GM12878 (cell line): ENCODE measurements around the gene KLHL36. TPM values are rescaled to one million over a fixed set of nuclear protein-coding genes. Genes with fewer than 3 reads are reported as not detected.
A peak's percentile ranks its signal among the peaks of the same experiment; 100 is the strongest.

ENCODE experiments used
- BHLHE40 ChIP-seq, 2 experiments: fragments of 450-650 bp in 1 of 2; IDR thresholded peaks; 2 replicates each; pipeline ENCODE4 v1.6.1; 2011 to 2017; ENCODE audit warnings: low read depth in 2 of 2, borderline replicate concordance in 1 of 2, improper control_type of control experiment in 1 of 2, low read length in 1 of 2, mild to moderate bottlenecking in 1 of 2
- CEBPB ChIP-seq, 2 experiments: fragments of 150-350 bp in 1 of 2; IDR thresholded peaks; 2 replicates each; pipeline ENCODE4 v1.6.1; 2012 to 2014; ENCODE audit warnings: low read depth in 2 of 2, low read length in 2 of 2, borderline replicate concordance in 1 of 2, inconsistent platforms in 1 of 2
- FOS ChIP-seq: IDR thresholded peaks from 3 replicates; pipeline ENCODE4 v1.6.1; 2011; ENCODE audit warnings: borderline replicate concordance; ENCODE audit not compliant: insufficient read length; ENCODE audit errors: extremely low read depth
- GATAD2B ChIP-seq: fragments of 450-650 bp; conservative IDR thresholded peaks from 2 replicates; pipeline ENCODE4 v1.6.1; 2017; ENCODE audit warnings: low read depth, mild to moderate bottlenecking, moderate library complexity
- IKZF1 ChIP-seq: fragments of 450-650 bp; conservative IDR thresholded peaks from 2 replicates; pipeline ENCODE4 v1.6.1; 2017; ENCODE audit warnings: antibody characterized with exemption, mild to moderate bottlenecking
- KLF5 ChIP-seq: fragments of 450-650 bp; IDR thresholded peaks from 2 replicates; pipeline ENCODE4 v1.6.1; 2014; ENCODE audit warnings: mild to moderate bottlenecking; ENCODE audit not compliant: partially characterized antibody
- MEF2A ChIP-seq: IDR thresholded peaks from 2 replicates; pipeline ENCODE4 v1.6.1; 2011; ENCODE audit warnings: low read depth, mild to moderate bottlenecking, low read length, moderate library complexity; ENCODE audit not compliant: insufficient read depth
- NFXL1 ChIP-seq: fragments of 450-650 bp; IDR thresholded peaks from 2 replicates; pipeline ENCODE4 v1.6.1; 2017; ENCODE audit warnings: antibody characterized with exemption, mild to moderate bottlenecking, borderline replicate concordance
- NR2C1 ChIP-seq: fragments of 450-650 bp; IDR thresholded peaks from 2 replicates; pipeline ENCODE4 v1.6.1; 2017; ENCODE audit warnings: antibody characterized with exemption, mild to moderate bottlenecking, moderate library complexity
- NR2F1 ChIP-seq: fragments of 450-650 bp; conservative IDR thresholded peaks from 2 replicates; pipeline ENCODE4 v1.6.1; 2017; ENCODE audit warnings: mild to moderate bottlenecking
- NRF1 ChIP-seq: conservative IDR thresholded peaks from 2 replicates; pipeline ENCODE4 v1.6.1; 2011; ENCODE audit warnings: mild to moderate bottlenecking, low read depth, low read length, improper control_type of control experiment
- PAX5 ChIP-seq: IDR thresholded peaks from 2 replicates; pipeline ENCODE4 v1.6.1; 2011; ENCODE audit warnings: low read depth, low read length, borderline replicate concordance
- POLR2AphosphoS5 ChIP-seq: IDR thresholded peaks from 2 replicates; pipeline ENCODE4 v1.6.1; 2011; ENCODE audit warnings: mild to moderate bottlenecking, low read length, inconsistent platforms
- POU2F2 ChIP-seq: IDR thresholded peaks from 3 replicates; pipeline ENCODE4 v1.6.1; 2011; ENCODE audit warnings: low read depth, mild to moderate bottlenecking, low read length, borderline replicate concordance
- RFX5 ChIP-seq: IDR thresholded peaks from 2 replicates; pipeline ENCODE4 v1.6.1; 2011; ENCODE audit warnings: low read depth, low read length, improper control_type of control experiment
- RUNX3 ChIP-seq: IDR thresholded peaks from 2 replicates; pipeline ENCODE4 v1.6.1; 2012; ENCODE audit warnings: low read length, inconsistent platforms
- SMC3 ChIP-seq: IDR thresholded peaks from 2 replicates; pipeline ENCODE4 v1.6.1; 2011; ENCODE audit warnings: low read length, improper control_type of control experiment, borderline replicate concordance
- ZNF24 ChIP-seq: fragments of 450-650 bp; IDR thresholded peaks from 2 replicates; pipeline ENCODE4 v1.6.1; 2017; ENCODE audit warnings: antibody characterized with exemption, mild to moderate bottlenecking
- polyA plus RNA-seq, 11 experiments: library from polyadenylated mRNA; depleted of rRNA in 4 of 11; unstranded in 6 of 11; stranded (reverse) in 5 of 11; fragments of >200 nt; fragmentation: Nextera tagmentation in 4 of 11; fragmentation: Illumina TruSeq in 1 of 11; extraction: Ambion mirVana in 4 of 11; extraction: Trizol in 1 of 11; gene quantifications; 1 replicate in 1 of 11; 2 replicates in 10 of 11; pipeline versions ENCODE4 v1.2.1 to v1.2.3, GENCODE V29; 2011 to 2016; ENCODE audit warnings: inconsistent platforms in 2 of 11, missing spikeins in 2 of 11, low read depth in 1 of 11
- total RNA-seq, 4 experiments: library from RNA; depleted of rRNA in 3 of 4; stranded (reverse); fragments of >200 nt in 3 of 4; fragmentation: Illumina TruSeq in 1 of 4; extraction: Trizol in 1 of 4; gene quantifications; 2 replicates each; pipeline versions ENCODE4 v1.2.1 to v1.2.3, GENCODE V29; 2013 to 2021
- TF ChIP-seq, protein P1 (sequence below): IDR thresholded peaks from 2 replicates; pipeline ENCODE4 v1.6.1; 2012; ENCODE audit warnings: mild to moderate bottlenecking, low read depth, low read length
- TF ChIP-seq, protein P2 (sequence below): fragments of 450-650 bp; conservative IDR thresholded peaks from 2 replicates; pipeline ENCODE4 v1.6.1; 2017; ENCODE audit warnings: mild to moderate bottlenecking, moderate library complexity
- TF ChIP-seq, protein P3 (sequence below): fragments of 450-650 bp; IDR thresholded peaks from 2 replicates; pipeline ENCODE4 v1.6.1; 2018; ENCODE audit warnings: mild to moderate bottlenecking, low read depth, moderate library complexity; ENCODE audit not compliant: partially characterized antibody

The KLHL36 gene
- total and polyA plus RNA-seq, 10 of the 15 experiments (the other 5 are each of a cell fraction or from before 2014, with no cell fraction given), result 2.6 to 45.3 (median 16.8) TPM

DNA sequence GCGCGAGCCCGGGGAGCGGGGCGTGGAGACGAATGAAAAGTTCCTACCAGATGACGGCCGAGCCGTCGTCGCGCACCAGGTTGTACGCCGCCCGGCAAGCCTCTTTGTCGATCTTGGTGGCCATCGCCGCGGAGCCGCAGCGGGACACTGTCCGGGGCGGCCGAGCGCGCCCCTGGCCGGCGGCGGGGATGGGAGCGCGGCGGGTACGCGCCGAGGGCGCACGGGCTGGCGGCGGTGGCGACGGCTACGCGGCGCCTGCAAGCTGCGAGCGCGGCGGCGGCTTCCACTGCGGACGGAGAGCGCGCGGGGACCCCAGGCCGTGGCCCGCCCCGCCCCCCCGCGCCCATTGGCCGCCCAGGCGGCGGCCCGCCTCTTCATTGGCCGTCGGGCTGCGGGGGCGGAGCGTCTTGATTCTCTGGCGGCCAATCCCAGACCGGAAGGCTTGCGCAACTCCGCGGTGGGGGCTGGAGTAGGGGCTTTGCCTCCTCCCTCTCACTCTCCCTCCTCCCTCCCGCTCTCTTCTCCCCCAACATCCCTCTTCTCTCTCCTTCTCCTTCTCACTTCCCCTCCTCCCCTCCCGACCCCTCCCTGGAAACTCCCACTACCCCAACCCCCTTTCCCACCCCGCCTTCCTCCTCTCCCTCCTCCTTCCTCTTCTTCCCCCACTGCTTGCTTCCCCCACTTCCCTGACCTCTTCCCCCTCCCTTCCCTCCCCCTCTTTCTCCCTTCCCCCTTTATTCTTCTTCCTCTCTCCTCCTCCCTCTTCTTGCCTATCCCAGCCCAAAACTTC, 30.3 kb upstream of the KLHL36 start, which contains the start of gene COTL1 (continued):
- TF ChIP-seq, protein P1, sequence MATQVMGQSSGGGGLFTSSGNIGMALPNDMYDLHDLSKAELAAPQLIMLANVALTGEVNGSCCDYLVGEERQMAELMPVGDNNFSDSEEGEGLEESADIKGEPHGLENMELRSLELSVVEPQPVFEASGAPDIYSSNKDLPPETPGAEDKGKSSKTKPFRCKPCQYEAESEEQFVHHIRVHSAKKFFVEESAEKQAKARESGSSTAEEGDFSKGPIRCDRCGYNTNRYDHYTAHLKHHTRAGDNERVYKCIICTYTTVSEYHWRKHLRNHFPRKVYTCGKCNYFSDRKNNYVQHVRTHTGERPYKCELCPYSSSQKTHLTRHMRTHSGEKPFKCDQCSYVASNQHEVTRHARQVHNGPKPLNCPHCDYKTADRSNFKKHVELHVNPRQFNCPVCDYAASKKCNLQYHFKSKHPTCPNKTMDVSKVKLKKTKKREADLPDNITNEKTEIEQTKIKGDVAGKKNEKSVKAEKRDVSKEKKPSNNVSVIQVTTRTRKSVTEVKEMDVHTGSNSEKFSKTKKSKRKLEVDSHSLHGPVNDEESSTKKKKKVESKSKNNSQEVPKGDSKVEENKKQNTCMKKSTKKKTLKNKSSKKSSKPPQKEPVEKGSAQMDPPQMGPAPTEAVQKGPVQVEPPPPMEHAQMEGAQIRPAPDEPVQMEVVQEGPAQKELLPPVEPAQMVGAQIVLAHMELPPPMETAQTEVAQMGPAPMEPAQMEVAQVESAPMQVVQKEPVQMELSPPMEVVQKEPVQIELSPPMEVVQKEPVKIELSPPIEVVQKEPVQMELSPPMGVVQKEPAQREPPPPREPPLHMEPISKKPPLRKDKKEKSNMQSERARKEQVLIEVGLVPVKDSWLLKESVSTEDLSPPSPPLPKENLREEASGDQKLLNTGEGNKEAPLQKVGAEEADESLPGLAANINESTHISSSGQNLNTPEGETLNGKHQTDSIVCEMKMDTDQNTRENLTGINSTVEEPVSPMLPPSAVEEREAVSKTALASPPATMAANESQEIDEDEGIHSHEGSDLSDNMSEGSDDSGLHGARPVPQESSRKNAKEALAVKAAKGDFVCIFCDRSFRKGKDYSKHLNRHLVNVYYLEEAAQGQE, result 0 out of 2 replicates have a peak, but pooled peaks have one; percentile 33
- TF ChIP-seq BHLHE40 (IDR thresholded peaks at IDR 0.05; ENCODE audit: borderline replicate concordance in 1 of 2, low read depth in 2 of 2, low read length in 1 of 2), result peak in 1 of 2 experiments; percentile 84; a peak in 2 of 4 replicates
- peak; percentile 99 for TF ChIP-seq NFXL1
- peak; percentile 99 to 100 for TF ChIP-seq CEBPB (IDR thresholded peaks at IDR 0.05; ENCODE audit: borderline replicate concordance in 1 of 2, low read depth in 2 of 2, low read length in 2 of 2)
- TF ChIP-seq GATAD2B, result peak; percentile 91; the same call in 1 of the 2 replicates
- TF ChIP-seq ZNF24, result peak; percentile 97
- TF ChIP-seq POLR2AphosphoS5, result peak; percentile 86; the same call in 1 of the 2 replicates
- peak; percentile 31; the same call in 1 of the 2 replicates for TF ChIP-seq PAX5
- peak; percentile 58 for TF ChIP-seq FOS
- TF ChIP-seq IKZF1, result peak; percentile 73
- peak; percentile 41; the same call in 1 of the 2 replicates for TF ChIP-seq NRF1
- TF ChIP-seq, protein P2, sequence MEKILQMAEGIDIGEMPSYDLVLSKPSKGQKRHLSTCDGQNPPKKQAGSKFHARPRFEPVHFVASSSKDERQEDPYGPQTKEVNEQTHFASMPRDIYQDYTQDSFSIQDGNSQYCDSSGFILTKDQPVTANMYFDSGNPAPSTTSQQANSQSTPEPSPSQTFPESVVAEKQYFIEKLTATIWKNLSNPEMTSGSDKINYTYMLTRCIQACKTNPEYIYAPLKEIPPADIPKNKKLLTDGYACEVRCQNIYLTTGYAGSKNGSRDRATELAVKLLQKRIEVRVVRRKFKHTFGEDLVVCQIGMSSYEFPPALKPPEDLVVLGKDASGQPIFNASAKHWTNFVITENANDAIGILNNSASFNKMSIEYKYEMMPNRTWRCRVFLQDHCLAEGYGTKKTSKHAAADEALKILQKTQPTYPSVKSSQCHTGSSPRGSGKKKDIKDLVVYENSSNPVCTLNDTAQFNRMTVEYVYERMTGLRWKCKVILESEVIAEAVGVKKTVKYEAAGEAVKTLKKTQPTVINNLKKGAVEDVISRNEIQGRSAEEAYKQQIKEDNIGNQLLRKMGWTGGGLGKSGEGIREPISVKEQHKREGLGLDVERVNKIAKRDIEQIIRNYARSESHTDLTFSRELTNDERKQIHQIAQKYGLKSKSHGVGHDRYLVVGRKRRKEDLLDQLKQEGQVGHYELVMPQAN, result peak; percentile 84
- peak; percentile 79; the same call in 2 of the 3 replicates for TF ChIP-seq POU2F2
- 0 out of 2 replicates have a peak, but pooled peaks have one; percentile 10 for TF ChIP-seq MEF2A
- 0 out of 2 replicates have a peak, but pooled peaks have one; percentile 18 for TF ChIP-seq RUNX3
- 0 out of 2 replicates have a peak, but pooled peaks have one; percentile 10 for TF ChIP-seq NR2C1
- TF ChIP-seq, protein P3, sequence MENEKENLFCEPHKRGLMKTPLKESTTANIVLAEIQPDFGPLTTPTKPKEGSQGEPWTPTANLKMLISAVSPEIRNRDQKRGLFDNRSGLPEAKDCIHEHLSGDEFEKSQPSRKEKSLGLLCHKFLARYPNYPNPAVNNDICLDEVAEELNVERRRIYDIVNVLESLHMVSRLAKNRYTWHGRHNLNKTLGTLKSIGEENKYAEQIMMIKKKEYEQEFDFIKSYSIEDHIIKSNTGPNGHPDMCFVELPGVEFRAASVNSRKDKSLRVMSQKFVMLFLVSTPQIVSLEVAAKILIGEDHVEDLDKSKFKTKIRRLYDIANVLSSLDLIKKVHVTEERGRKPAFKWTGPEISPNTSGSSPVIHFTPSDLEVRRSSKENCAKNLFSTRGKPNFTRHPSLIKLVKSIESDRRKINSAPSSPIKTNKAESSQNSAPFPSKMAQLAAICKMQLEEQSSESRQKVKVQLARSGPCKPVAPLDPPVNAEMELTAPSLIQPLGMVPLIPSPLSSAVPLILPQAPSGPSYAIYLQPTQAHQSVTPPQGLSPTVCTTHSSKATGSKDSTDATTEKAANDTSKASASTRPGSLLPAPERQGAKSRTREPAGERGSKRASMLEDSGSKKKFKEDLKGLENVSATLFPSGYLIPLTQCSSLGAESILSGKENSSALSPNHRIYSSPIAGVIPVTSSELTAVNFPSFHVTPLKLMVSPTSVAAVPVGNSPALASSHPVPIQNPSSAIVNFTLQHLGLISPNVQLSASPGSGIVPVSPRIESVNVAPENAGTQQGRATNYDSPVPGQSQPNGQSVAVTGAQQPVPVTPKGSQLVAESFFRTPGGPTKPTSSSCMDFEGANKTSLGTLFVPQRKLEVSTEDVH, result no peak
- TF ChIP-seq SMC3, result peak; percentile 16; the same call in 1 of the 2 replicates
- peak; percentile 47 for TF ChIP-seq KLF5
- TF ChIP-seq RFX5, result peak; percentile 61; the same call in 1 of the 2 replicates
- peak; percentile 65 for TF ChIP-seq NR2F1
